ENCODE measurements around the gene OTUD3.

Gene OTUD3

DNA sequence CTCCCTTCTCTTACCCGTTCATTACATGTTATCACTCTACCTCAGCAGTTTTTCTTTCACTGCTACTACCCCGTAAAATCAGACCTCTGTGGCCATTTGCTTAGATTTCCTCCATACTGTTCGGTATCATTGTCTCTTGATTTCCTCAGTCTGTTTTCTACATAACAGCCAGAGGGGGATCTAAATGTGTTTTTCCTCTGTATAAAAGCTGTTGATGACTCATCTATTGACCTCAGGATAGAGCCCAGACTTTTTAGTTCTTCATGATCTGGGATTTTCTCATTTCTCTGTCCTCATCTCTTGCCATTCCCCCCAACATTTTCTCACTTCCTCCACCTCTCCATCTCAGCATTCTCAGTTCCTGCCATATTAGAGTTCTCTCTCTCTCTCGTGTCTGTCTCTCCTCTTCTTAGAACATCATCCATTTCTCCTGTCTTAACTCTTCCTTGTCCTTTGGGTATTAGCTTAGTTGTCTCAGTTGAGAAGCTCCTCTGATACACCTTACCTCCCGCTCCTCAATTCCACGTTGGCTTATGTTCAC is 10.5 kb downstream of the OTUD3 start:
- Histone ChIP-seq H3K9ac (no peak overlapping the region), H3K79me2 (ENCODE audit: insufficient read depth, low read depth) (peaks cover 16% of the 10 kb centered on the region; the same call in 1 of the 2 replicates), H3K27ac (no peak overlapping the region), H3K4me2 (no peak overlapping the region), H2AFZ (ENCODE audit: low read depth) (no peak overlapping the region), H3K4me3 (IDR thresholded peaks at IDR 0.05; ENCODE audit: insufficient read depth, low read depth, low read length) (no peak overlapping the region), H3K4me1 (ENCODE audit: low read depth, poor library complexity, severe bottlenecking) (peaks cover 9% of the 10 kb centered on the region), H3K27me3 (ENCODE audit: insufficient read depth, low read depth) (no peaks in the 10 kb centered on the region), H3K36me3 (ENCODE audit: insufficient read depth) (no peaks in the 10 kb centered on the region), H4K20me1 (ENCODE audit: insufficient read depth) (no peaks in the 10 kb centered on the region)
- TF ChIP-seq CTCF (conservative IDR thresholded peaks at IDR 0.05; ENCODE audit: low read depth, low read length): no peak

- H3K4me1 ChIP-seq (ENCODE audit: low read depth, poor library complexity, severe bottlenecking): peaks cover 9% of the 10 kb centered on the region
- peaks cover 8% of the 10 kb centered on the region; the same call in 1 of the 2 replicates for H3K79me2 ChIP-seq (ENCODE audit: insufficient read depth, low read depth)
- no peak overlapping the region for H3K4me3 ChIP-seq (IDR thresholded peaks at IDR 0.05; ENCODE audit: insufficient read depth, low read depth, low read length)
- H3K4me2 ChIP-seq: no peak overlapping the region
- H2AFZ ChIP-seq (ENCODE audit: low read depth): no peak overlapping the region
- H3K36me3 ChIP-seq (ENCODE audit: insufficient read depth): no peaks in the 10 kb centered on the region
- TF ChIP-seq CTCF (conservative IDR thresholded peaks at IDR 0.05; ENCODE audit: low read depth, low read length): no peak
- no peak overlapping the region for H3K27ac ChIP-seq
- H3K9ac ChIP-seq: no peak overlapping the region
- H3K27me3 ChIP-seq (ENCODE audit: insufficient read depth, low read depth): no peaks in the 10 kb centered on the region
- no peaks in the 10 kb centered on the region for H4K20me1 ChIP-seq (ENCODE audit: insufficient read depth)
Observed at GRCh38 chr1:19893687-19894086, 11.5 kb downstream of the OTUD3 start.

DNA sequence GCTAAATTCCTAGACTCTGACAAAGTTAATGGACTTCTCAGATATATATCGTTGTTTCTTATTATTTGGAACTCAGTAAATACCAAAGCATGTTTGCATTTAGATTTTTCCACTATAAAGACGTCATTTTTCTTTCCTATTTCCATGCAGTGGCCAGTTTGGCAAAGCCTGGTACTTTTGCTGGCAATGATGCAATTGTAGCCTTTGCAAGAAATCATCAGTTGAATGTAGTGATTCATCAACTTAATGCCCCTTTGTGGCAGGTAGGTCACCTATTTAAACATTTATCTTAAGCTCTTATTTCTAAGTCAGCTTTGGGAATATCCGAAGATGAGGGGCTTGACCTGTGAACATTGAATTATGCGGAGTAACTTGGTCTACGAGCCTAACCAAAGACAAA is 12.0 kb downstream of the OTUD3 start:
- H3K27me3 ChIP-seq (ENCODE audit: insufficient read depth, low read depth): no peaks in the 10 kb centered on the region
- peaks cover 3% of the 10 kb centered on the region; the same call in 1 of the 2 replicates for H3K79me2 ChIP-seq (ENCODE audit: insufficient read depth, low read depth)
- H4K20me1 ChIP-seq (ENCODE audit: insufficient read depth): no peaks in the 10 kb centered on the region
- TF ChIP-seq CTCF (conservative IDR thresholded peaks at IDR 0.05; ENCODE audit: low read depth, low read length): no peak
- no peak overlapping the region for H3K4me2 ChIP-seq
- no peak overlapping the region for H3K4me3 ChIP-seq (IDR thresholded peaks at IDR 0.05; ENCODE audit: insufficient read depth, low read depth, low read length)
- no peaks in the 10 kb centered on the region for H3K36me3 ChIP-seq (ENCODE audit: insufficient read depth)
- H2AFZ ChIP-seq (ENCODE audit: low read depth): no peak overlapping the region
- no peak overlapping the region for H3K9ac ChIP-seq
- H3K4me1 ChIP-seq (ENCODE audit: low read depth, poor library complexity, severe bottlenecking): peaks cover 9% of the 10 kb centered on the region
- H3K27ac ChIP-seq: no peak overlapping the region

DNA sequence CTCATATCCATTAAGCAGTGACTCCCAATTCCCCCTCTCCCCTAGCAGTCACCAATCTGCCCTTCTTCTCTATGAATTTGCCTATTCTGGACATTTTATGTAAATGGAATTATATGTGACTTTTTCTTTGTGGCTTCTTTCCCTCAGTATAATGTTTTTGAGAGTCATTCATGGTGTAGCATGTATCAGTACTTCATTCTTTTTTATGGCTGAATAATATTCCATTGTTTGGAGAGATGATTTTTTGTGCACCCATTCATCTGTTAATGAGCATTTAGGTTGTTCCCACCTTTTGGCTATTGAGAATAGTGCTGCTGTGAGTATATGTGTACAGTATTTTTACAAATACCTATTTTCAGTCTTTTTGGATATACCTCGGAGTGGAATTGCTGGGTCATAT is 19.5 kb downstream of the OTUD3 start:
- TF ChIP-seq CTCF (conservative IDR thresholded peaks at IDR 0.05; ENCODE audit: low read depth, low read length): no peak
- H3K27me3 ChIP-seq (ENCODE audit: insufficient read depth, low read depth): no peaks in the 10 kb centered on the region
- no peak overlapping the region for H3K4me2 ChIP-seq
- no peak overlapping the region for H3K4me3 ChIP-seq (IDR thresholded peaks at IDR 0.05; ENCODE audit: insufficient read depth, low read depth, low read length)
- H3K36me3 ChIP-seq (ENCODE audit: insufficient read depth): no peaks in the 10 kb centered on the region
- no peaks in the 10 kb centered on the region for H3K4me1 ChIP-seq (ENCODE audit: low read depth, poor library complexity, severe bottlenecking)
- H4K20me1 ChIP-seq (ENCODE audit: insufficient read depth): no peaks in the 10 kb centered on the region
- H2AFZ ChIP-seq (ENCODE audit: low read depth): no peak overlapping the region
- H3K27ac ChIP-seq: no peak overlapping the region
- H3K79me2 ChIP-seq (ENCODE audit: insufficient read depth, low read depth): no peaks in the 10 kb centered on the region
- H3K9ac ChIP-seq: no peak overlapping the region

Data from KMS-11 (cell line).